Cardiac muscle cell (in vitro differentiated cells and primary cell): ENCODE results near the gene ESPN. TPM values are rescaled to one million over a fixed set of nuclear protein-coding genes. Genes with fewer than 3 reads are reported as not detected.
"Not testable (repeated sequence)": the region's sequence is repeated elsewhere in the genome, so short reads cannot be mapped to it uniquely, and the experiment has no call there.

Experiments used
- DNase-seq, 2 donors: peaks; one replicate each; pipeline versions ENCODE4 v3.0.0 to v3.0.0-alpha.2; 2010 to 2017; ENCODE audit warnings: low read depth in 1 of 2, low spot score in 1 of 2
- H3K27ac ChIP-seq: fragments of 200-600 bp; sonication (generic); 2 replicates; pipeline ENCODE4 v1.5.1; 2016
- H3K27me3 ChIP-seq: fragments of 200-600 bp; sonication (generic); 2 replicates; pipeline ENCODE4 v1.6.0; 2016; ENCODE audit warnings: control low read depth
- H3K36me3 ChIP-seq: fragments of 200-600 bp; sonication (generic); 2 replicates; pipeline ENCODE4 v1.5.1; 2016; ENCODE audit warnings: control low read depth
- H3K4me1 ChIP-seq: fragments of 200-600 bp; sonication (generic); 2 replicates; pipeline ENCODE4 v1.8.1; 2017; ENCODE audit warnings: low read depth, mild to moderate bottlenecking, mixed run types
- H3K4me3 ChIP-seq: fragments of 200-600 bp; sonication (generic); 2 replicates; pipeline ENCODE4 v1.5.1; 2016; ENCODE audit warnings: mild to moderate bottlenecking
- H3K9me3 ChIP-seq: fragments of 200-600 bp; sonication (generic); 2 replicates; pipeline ENCODE4 v1.5.1; 2017; ENCODE audit warnings: low read depth, mild to moderate bottlenecking, control low read depth
- polyA plus RNA-seq: library from polyadenylated mRNA; unstranded; fragments of >200 nt; fragmentation: Nextera tagmentation; extraction: Ambion mirVana; gene quantifications from 2 replicates; pipeline ENCODE4 v1.2.1, GENCODE V29; 2016
- total RNA-seq: library from RNA; depleted of rRNA; stranded (reverse); fragments of >200 nt; gene quantifications from 2 replicates; pipeline ENCODE4 v1.2.3, GENCODE V29; 2016
- TF ChIP-seq, protein P1 (sequence below): IDR thresholded peaks from 2 replicates; pipeline ENCODE4 v1.5.1; 2012; ENCODE audit warnings: low read depth, mild to moderate bottlenecking, low read length

ESPN gene
- total and polyA plus RNA-seq, 2 experiments from 2014 or later: 8.0 to 18.1 TPM

DNA sequence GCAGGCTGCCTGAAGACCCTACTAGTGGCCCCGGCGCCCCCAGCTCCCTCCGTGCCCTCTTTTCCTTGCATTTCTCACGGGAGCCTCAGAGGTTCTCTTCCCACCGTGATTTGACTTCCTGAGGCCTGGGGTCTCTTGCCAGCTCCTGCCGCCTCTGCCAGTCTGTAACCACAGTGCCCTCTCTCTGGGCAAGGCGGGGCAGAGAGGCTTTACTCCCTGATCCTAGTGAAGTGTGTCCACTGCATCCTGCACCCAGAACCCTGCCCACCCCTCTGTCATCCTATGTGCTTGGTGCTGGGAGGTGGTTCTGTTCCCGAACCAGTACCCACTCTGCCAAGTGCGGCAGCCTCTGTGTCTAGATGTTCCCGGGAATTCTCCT lies 2.4 kb downstream of the ESPN start:
- H3K27me3 ChIP-seq: peaks cover 62% of the 10 kb centered on the region
- TF ChIP-seq, protein P1, sequence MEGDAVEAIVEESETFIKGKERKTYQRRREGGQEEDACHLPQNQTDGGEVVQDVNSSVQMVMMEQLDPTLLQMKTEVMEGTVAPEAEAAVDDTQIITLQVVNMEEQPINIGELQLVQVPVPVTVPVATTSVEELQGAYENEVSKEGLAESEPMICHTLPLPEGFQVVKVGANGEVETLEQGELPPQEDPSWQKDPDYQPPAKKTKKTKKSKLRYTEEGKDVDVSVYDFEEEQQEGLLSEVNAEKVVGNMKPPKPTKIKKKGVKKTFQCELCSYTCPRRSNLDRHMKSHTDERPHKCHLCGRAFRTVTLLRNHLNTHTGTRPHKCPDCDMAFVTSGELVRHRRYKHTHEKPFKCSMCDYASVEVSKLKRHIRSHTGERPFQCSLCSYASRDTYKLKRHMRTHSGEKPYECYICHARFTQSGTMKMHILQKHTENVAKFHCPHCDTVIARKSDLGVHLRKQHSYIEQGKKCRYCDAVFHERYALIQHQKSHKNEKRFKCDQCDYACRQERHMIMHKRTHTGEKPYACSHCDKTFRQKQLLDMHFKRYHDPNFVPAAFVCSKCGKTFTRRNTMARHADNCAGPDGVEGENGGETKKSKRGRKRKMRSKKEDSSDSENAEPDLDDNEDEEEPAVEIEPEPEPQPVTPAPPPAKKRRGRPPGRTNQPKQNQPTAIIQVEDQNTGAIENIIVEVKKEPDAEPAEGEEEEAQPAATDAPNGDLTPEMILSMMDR: no peak

GRCh38 chr1:6427441-6428390 lies 3.1 kb downstream of the ESPN start:
- no peak for DNase-seq
- Histone ChIP-seq H3K4me3 (no peak overlapping the region), H3K36me3 (no peaks in the 10 kb centered on the region), H3K4me1 (no peaks in the 10 kb centered on the region), H3K27ac (no peak overlapping the region), H3K9me3 (no peaks in the 10 kb centered on the region), H3K27me3 (peaks cover 55% of the 10 kb centered on the region)
- TF ChIP-seq, protein P1: no peak

More for the DNA sequence above, 2.4 kb downstream of the ESPN start:
- Histone ChIP-seq H3K36me3 (no peaks in the 10 kb centered on the region), H3K27ac (no peak overlapping the region), H3K4me1 (no peaks in the 10 kb centered on the region), H3K4me3 (no peak overlapping the region), H3K9me3 (no peaks in the 10 kb centered on the region)
- DNase-seq: no peak

DNA sequence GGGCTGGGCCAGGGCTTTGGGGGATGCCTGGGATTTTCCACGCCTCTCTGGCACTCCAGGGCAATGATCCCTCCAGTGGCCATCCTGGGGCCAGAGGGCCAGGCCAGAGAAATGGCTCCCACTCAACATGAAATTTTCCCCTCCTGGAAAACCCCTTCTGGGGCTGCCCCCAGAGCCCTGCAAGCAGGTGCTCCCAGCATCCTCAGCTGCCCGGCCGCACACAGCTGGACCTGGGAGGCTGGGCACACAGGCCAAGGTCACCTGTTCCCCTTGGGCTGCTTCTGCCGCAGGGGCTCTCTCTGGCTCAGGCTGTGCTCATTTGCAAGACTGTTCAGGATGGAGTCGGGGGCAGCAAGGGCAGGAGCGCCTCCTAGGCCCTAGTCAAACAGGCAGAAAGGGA lies 3.9 kb downstream of the ESPN start:
- H3K27me3 ChIP-seq: peaks cover 47% of the 10 kb centered on the region
- DNase-seq, H3K4me3 ChIP-seq, H3K9me3 ChIP-seq, H3K27ac ChIP-seq, H3K4me1 ChIP-seq, H3K36me3 ChIP-seq: not testable (repeated sequence)

DNA sequence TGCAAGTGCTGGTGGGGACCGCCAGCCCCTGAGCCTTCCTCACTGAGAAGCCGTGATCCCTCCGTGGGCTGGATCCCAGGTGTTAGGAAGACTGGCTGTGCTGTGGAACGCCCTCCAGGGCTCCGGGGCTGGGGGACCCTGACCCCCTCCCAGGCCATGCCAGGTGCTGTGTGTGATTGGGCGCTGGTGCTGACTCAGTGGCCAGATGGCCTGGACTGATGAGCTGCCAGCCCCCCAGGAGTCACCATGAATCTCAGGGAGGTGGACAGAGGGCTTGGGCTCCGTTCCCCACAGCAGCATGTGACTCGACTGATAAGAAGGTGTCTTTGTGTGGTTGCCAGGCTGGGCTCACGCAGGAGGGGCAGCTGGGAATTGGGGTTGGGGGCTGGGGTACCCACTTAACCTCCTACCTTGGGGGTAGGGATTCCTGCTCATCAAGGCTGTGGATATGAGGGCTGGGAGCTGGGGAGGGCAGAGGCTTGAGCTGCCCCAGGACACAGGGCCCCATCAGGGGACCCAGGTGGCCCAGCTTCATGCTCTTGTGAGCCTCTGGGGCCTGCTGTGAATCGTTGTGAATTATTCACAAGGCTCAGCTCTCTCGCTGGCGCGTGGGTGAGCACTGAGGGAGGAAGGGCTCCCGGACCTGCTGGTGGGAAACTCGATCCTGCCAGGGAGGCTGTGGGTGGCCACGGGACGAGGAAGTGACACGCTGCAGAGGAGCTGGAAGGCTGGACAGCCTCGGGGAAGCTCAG lies 5.3 kb downstream of the ESPN start:
- H3K27me3 ChIP-seq: peaks cover 34% of the 10 kb centered on the region
- H3K4me3 ChIP-seq, H3K27ac ChIP-seq, DNase-seq, H3K9me3 ChIP-seq, H3K4me1 ChIP-seq, H3K36me3 ChIP-seq: not testable (repeated sequence)

DNA sequence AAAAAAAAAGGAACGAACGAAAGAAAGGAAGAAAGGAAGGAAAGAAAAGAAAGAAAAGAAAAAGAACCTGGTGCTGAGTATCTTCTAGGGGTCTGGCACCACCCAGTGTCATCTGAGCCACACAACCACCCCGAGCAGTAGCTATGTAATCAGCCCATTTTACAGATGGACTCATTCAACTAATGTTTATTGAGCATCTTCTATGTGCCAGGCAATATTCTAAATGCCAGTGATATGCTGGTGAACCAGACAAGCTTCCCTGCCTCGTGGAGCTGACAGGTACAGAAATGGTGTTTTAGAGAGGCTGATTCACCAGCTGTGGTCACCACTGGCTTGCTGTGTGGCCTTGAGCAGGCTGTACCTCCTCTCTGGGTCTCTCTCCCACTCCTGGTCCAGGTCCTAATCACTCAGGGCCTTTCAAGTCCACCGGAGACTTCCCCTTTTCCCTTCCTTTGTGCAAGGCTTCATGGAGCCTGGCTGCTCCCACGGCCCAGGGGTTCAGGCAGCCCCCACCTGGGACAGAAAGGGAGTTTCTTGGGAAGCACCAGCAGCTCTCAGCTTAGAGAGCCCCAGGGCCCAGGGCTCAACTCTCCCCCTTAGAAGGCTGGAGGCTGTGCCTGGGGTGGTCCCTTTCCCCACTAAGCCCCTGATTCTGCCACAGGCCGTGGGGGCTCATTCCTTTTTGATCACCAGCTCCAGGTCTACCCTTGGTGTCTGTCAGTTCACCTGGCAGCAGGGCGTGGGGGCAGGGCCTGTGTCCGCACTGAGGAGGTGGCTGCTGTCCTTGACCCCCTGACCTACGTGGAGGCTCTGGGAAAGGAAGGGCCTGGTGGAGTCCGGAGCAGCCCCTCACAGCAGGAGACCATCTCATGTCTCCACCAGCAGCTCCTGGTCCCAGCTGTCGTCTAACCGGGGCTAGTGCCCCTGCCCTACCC lies 7.3 kb downstream of the ESPN start:
- H3K27me3 ChIP-seq: peaks cover 24% of the 10 kb centered on the region
- DNase-seq, H3K36me3 ChIP-seq, H3K9me3 ChIP-seq, H3K27ac ChIP-seq, H3K4me1 ChIP-seq, H3K4me3 ChIP-seq: not testable (repeated sequence)

- H3K27ac ChIP-seq: no peak overlapping the region
- TF ChIP-seq, protein P1: no peak
- H3K4me3 ChIP-seq: no peak overlapping the region
- DNase-seq: no peak
- H3K36me3 ChIP-seq: no peaks in the 10 kb centered on the region
- peaks cover 17% of the 10 kb centered on the region for H3K27me3 ChIP-seq
- H3K9me3 ChIP-seq: no peaks in the 10 kb centered on the region
- H3K4me1 ChIP-seq: no peaks in the 10 kb centered on the region
Measured at GRCh38 chr1:6434186-6434585, 9.6 kb downstream of the ESPN start.
